Left renal cortex interstitium (tissue), 4 donors: Measurements from ENCODE around the gene RSPH10B. TPM values are rescaled to one million over a fixed set of nuclear protein-coding genes. Genes with fewer than 3 reads are reported as not detected.
A peak's percentile ranks its signal among the peaks of the same experiment; 100 is the strongest.
"Not testable (repeated sequence)": the region's sequence is repeated elsewhere in the genome, so short reads cannot be mapped to it uniquely, and the experiment has no call there.

Experiments used
- DNase-seq, 4 donors: peaks; one replicate each; pipeline ENCODE4 v3.0.0-alpha.2; 2013; ENCODE audit warnings: low read depth in 4 of 4, low spot score in 2 of 4, missing footprints in 1 of 4
- polyA plus RNA-seq, 4 donors: library from polyadenylated mRNA; unstranded; fragments of 120-200 nt; gene quantifications; one replicate each; pipeline ENCODE4 v1.2.1, GENCODE V29; 2013; ENCODE audit not compliant: insufficient read length in 4 of 4

Gene RSPH10B
- 1 to 10 TPM in 2 of 4 donors, under 1 TPM in 2; 0.21 to 1.9 (median 1.1) TPM for polyA plus RNA-seq

DNA sequence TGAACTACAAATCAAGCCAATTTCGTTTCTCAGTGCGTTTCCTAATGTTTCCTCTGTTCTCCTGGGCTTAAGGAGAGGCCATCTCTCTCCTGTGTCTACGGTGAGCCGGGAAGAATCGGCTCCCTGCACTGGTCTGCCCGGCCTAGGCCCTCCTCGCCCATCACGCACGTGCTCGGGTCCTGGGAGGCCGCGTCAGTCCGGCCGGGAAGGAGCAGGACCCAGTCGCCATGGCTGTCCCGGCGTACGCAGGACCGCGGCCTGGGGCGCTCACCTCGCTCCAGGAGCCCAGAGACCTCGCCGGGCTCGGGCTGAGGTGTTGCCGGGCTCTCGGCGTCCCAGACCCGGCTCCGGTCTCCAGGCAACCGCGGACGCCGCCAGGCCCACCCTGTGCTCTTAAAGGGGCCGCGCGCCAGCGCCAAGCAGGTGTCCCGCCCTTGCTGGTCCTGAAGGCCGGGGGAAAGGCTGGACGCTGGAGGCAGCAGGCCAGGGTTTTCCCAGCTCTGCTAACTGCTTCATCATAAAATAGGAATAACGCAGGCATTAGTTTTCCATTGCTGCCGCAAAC is at the start of gene RSPH10B:
Gene RSPH10B, minus strand, starts transcription at position 343 of the 565 bp plus-strand sequence. CDS start 3,573 bp downstream, outside the sequence.
- not testable (repeated sequence) for DNase-seq

DNA sequence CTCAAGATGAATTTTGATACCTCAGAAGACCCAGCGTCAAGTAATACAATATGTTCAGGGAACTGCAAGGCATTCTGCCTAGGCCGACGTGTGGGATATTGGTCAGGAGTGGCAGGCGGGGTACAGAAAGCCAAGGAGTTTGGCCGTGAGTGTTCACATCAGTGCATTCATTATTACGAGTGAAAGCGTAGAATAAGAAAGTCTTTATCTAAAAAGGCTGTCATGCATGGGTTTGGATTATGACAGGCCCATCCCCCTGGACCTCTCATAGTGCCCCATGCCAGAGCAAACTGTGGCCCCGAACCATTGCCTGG is 46.1 kb upstream of the RSPH10B start:
- no peak for DNase-seq

DNA sequence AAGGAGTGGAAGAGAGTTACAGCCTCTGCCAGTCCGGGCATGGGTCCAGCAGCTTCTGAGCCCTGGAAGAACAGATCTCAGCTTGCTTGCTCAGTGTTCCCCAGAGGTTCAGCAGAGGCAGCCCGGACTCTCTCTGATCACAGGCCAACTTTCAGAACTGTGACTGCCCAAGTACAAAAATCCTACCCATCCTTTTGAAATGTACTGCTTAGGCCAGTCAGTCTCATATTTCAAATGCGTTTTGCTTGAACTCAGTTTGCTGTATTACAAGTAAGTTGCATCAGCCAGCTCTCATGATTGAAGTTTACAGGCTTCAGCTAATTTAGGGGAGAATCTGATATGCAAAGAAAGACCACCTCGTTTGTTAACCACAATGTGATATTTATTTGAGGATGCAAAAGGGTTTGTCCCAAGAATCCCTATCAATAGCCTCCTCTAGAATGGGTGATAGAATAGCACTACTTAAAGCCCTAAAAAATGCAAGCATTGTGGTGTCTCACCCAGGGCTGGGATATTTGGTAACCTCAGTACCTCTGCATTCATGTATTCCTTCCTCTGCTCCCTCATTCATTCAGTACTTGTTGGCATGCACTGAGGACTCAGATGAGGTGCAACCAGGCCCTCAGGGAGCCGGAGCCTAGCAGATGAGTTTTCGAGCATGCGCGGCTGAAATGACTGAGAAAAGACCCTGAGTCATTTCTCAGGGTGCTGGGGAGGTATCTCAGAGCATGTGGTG is 45.6 kb upstream of the RSPH10B start:
- no peak for DNase-seq

DNA sequence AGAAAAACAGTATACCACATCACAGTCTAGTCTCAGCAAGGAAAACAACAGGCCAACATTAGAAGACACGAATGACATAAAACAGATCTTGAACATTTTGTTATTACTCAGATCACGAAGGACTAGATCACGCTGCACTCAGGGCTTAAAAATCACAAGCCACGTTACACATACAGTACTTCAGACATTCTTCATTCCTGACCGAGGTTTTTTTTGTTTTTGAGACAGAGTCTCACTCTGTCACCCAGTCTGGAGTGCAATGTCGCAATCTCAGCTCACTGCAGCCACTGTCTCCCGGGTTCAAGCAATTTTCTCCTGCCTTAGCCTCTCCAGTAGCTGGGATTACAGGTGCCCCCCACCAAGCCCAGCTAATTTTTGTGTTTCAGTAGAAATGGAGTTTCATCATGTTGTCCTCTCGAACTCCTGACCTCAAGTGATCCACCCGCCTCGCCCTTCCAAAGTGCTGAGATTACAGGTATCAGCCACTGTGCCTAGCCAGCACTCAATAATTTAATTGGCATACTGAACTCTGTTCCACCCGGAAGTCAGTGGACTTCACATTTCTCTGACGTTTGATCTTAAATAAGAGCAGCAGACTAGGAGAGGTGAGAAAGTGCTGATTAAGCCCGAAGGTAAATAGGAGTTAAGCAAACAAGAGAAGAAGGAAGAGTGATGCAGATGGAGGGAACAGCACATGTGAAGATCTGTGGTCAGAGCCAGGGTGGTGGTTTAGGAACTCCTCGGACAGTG is 42.0 kb upstream of the RSPH10B start:
- no peak for DNase-seq

DNA sequence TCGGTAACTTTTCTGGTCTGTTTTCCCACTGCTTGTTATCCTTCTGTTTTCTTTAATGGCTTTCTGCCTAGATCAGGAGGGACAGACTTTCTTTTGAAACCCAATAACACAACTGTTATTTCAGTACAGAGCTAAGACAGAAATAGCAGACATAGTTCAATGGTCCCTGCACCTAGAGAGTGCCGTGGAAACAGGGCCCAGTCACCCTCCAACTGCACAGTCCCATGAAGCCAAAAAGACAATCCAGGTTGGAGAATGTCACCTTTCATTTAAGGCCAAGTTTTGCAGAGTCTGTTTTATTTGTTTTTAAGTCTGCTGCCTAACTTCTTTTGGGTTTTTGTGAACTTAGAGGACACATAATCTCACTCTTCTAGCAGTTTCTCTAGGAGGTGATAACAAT is 41.1 kb upstream of the RSPH10B start:
- DNase-seq, result no peak

DNA sequence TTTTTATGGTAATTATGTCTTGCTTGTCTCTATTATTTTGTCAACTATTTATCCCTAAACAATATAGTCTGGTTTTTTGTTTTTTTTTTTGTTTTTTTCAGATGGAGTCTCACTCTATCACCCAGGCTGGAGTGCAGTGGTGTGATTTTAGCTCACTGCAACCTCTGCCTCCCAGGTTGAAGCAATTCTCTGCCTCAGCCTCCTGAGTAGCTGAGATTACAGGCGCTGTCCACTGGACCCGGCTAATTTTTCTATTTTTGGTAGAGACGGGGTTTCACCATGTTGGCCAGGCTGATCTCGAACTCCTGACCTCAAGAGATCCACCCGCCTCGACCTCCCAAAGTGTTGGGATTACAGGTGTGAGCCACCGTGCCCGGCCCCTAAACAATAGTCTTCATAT is 39.9 kb upstream of the RSPH10B start:
- not testable (repeated sequence) for DNase-seq

- peak; percentile 97 to 99 (median 98) for DNase-seq
Measured at GRCh38 chr7:6008668-6009611, 38.5 kb upstream of the RSPH10B start, which contains the start of the genes AIMP2 and PMS2. AIMP2 (plus strand) TSS chr7:6009272; CDS start chr7:6009364, 92 bp downstream. PMS2 (minus strand) TSS chr7:6009049; CDS start chr7:6009019, 30 bp downstream.

- DNase-seq, result not testable (repeated sequence)
Measured at GRCh38 chr7:6007835-6008590, 37.5 kb upstream of the RSPH10B start.

- no peak for DNase-seq
Measured at GRCh38 chr7:6007386-6007785, 36.9 kb upstream of the RSPH10B start.

DNA sequence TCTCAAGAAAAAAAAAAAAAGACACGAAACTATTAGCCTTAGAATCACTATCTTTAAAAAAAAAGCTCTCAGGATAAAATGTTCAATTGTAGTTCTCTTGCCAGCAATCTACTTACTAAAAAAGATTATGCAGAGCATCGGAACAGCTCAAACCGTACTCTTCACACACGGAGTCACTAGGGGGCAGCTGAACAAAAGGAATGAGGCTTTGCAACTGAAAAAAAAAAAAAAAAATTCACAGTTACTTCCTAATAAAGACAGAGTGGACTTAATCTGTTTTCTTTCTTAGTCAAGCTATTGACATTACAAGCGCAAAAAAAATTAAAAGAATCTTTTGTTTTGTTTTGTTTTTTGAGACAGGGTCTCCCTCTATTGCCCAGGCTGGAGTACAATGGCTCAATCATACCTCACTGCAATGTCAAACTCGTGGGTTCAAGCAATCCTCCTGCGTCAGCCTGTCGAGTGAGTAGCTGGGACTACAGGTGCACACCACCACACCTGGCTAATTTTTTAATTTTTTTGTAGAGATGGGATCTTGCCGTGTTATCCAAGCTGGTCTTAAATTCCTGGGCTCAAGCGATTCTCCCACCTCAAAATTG is 26.8 kb upstream of the RSPH10B start:
- DNase-seq, result peak in 2 of 4 donors; percentile 48 to 73

DNA sequence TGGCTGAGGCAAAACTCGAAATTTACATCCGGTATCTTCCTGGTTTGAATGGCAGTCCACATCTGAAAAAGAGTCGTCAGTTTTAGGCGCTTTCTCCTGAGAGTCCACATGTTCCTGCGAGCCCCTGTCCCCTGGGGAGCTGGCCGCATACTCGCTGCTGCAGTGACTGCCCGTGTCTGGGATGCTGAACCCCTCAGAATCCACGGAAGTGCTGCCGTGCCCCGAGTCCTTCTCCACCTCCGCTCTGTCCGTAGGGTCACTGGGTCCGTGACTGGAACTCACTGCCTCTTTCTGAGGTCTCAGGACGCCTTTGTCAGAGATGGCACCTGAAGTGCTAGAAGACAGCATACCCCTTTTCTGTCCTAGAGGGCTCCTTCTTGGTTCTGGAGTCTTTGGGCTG is 16.6 kb upstream of the RSPH10B start:
- not testable (repeated sequence) for DNase-seq

- not testable (repeated sequence) for DNase-seq
Measured at GRCh38 chr7:5979680-5980314, 9.3 kb upstream of the RSPH10B start.

DNA sequence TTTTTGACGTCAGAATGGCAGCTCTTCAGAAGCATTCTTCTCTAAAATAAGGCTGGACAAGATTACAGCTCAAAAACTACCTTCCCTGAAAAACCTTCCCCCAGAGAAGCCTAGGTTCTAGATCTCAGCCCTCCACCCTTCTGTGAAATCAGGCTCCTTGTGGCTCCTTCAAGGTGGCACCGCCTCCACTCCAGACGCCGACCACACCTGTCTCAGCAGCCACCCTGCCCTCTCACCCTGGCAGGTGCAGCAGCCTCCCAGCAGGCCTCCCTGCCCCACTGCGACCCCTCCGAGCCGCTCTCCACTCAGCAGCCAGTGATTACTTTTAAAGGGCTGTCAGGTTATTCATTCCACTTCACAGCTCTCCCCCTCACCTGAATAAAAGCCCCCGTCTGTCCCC is 3.1 kb upstream of the RSPH10B start:
- not testable (repeated sequence) for DNase-seq

DNA sequence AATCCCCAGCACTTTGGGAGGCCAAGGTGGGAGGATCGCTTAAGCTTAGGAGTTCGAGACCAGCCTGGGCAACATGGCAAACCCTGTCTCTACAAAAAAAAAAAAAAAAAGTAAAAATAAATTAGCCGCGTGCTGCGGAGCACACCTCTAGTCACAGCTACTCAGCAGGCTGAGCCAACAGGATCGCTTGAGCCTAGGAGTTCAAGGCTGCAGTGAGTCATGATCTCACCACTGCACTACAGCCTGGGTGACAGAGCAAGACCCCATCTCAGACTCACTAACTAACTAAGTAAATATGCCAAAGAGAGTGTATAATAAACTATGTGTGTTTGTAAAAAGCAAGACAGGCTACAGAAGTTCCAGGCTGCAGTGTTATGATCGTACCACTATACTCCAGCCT is 6.7 kb downstream of the RSPH10B start:
- not testable (repeated sequence) for DNase-seq

GRCh38 chr7:5963205-5963604 is 7.3 kb downstream of the RSPH10B start:
- not testable (repeated sequence) for DNase-seq

GRCh38 chr7:5934945-5935450 is 35.5 kb downstream of the RSPH10B start:
- DNase-seq, result not testable (repeated sequence)

DNA sequence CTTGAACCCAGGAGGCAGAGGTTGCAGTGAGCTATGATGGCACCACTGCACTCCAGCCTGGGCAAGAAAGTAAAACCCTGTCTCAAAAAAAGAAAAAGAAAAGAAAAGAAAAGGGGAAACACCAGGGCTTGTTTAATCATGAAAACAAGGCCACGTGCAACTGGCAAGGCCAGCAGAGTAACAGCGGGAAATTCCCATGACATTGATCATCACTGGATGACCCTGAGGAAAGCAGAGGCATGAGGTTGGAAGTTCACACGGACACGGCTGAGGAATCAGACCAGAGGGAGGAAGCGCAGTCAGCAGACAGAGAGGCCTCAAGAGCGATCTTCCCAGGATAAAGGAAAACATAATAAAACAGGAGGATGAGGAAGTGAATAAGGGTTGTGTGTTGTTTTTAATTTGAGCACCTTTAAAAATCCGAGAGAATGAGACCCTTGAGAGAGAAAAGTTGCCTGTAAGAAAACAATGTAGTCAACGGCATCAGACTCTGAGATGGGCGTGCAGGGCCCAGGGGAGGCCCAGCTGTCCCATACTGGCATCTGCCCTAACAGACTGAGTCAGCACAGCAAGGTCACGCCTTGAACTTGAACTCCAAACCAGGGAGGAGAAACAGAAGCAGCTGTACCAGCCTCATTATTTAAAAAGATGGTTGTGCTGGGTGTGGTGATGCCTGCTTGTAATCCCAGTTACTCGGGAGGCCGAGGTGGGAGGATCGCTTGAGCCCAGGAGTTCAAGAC is 38.4 kb downstream of the RSPH10B start:
- peak in 1 of 4 donors; percentile 13 for DNase-seq

DNA sequence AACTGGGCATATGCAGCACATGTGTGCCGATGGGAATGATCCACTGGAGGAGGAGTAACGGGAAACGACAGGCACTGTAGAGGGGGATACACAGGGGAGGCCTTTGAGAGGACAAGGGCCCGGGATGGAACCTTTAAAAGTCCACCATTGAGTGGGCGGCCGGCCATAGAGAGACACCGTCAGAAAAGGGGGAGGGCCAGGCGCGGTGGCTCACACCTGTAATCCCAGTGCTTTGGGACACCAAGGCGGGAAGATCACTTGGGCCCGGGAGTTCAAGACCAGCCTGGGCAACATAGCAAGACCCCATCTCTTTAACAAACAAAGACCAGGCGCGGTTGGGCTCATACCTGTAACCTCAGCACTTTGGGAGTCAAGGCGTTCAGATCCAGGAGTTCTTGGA is 39.2 kb downstream of the RSPH10B start:
- DNase-seq, result not testable (repeated sequence)
